IMR-90 (cell line): ENCODE data around the gene KRT86. TPM values are rescaled to one million over a fixed set of nuclear protein-coding genes. Genes with fewer than 3 reads are reported as not detected.

Experiments used
- ATAC-seq: fragments of 200-7000 bp; cut with Tn5 transposase; 2 replicates; pipeline ENCODE4 v1.9.1; 2020; ENCODE audit warnings: low read depth, mild to moderate bottlenecking, moderate library complexity
- BruUV-seq: library from RNA; stranded (reverse); fragments of 400-500 nt; replicated peaks from 2 replicates; lab custom pipeline; 2021; lab: Mats Ljungman, UMichigan
- CTCF ChIA-PET: fragments of 300-600 bp; formaldehyde crosslinking; extraction: SDS; loops from one replicate; lab custom pipeline; 2021; ENCODE audit warnings: antibody characterized with exemption; lab: Yijun Ruan, JAX
- POLR2A ChIA-PET: fragments of 300-600 bp; sonication (Branson Sonifier 250); formaldehyde crosslinking; loops from one replicate; lab custom pipeline; 2022; ENCODE audit warnings: antibody characterized with exemption; ENCODE audit not compliant: unreplicated experiment; lab: Charles Lee
- DNase-seq: peaks from one replicate; pipeline ENCODE4 v3.0.0; 2013
- H2AFZ ChIP-seq: replicated peaks from 2 replicates; pipeline ENCODE3; 2013; ENCODE audit warnings: low read length, mild to moderate bottlenecking; ENCODE audit not compliant: poor library complexity
- H2AK5ac ChIP-seq: 2 replicates; pipeline ENCODE4 v1.6.1; 2013; ENCODE audit warnings: low read depth, low read length, inconsistent platforms
- H2AK9ac ChIP-seq: replicated peaks from 2 replicates; pipeline ENCODE3; 2013; ENCODE audit warnings: mild to moderate bottlenecking, low read depth, low read length, moderate library complexity; ENCODE audit not compliant: poor library complexity
- H2BK120ac ChIP-seq: 2 replicates; pipeline ENCODE4 v1.6.1; 2013; ENCODE audit warnings: low read depth, low read length, inconsistent platforms
- H2BK15ac ChIP-seq: 3 replicates; pipeline ENCODE4 v1.6.1; 2013; ENCODE audit warnings: low read depth, low read length, inconsistent platforms
- H2BK20ac ChIP-seq: 2 replicates; pipeline ENCODE4 v1.6.1; 2013; ENCODE audit warnings: low read depth, mild to moderate bottlenecking, inconsistent platforms, low read length, moderate library complexity
- H2BK5ac ChIP-seq: 2 replicates; pipeline ENCODE4 v1.6.1; 2013; ENCODE audit warnings: mild to moderate bottlenecking, low read depth, low read length, inconsistent platforms; ENCODE audit not compliant: poor library complexity, severe bottlenecking
- H3K14ac ChIP-seq: replicated peaks from 2 replicates; pipeline ENCODE4 v1.6.1; 2013; ENCODE audit warnings: low read depth, low read length, inconsistent platforms
- H3K18ac ChIP-seq: 2 replicates; pipeline ENCODE4 v1.6.1; 2013; ENCODE audit warnings: low read depth, low read length, control low read depth
- H3K23ac ChIP-seq: 2 replicates; pipeline ENCODE4 v1.6.1; 2013; ENCODE audit warnings: low read depth, low read length, inconsistent platforms
- H3K27ac ChIP-seq: 2 replicates; pipeline ENCODE4 v1.5.1; 2013; ENCODE audit warnings: mild to moderate bottlenecking, control low read depth, low read length; ENCODE audit not compliant: insufficient read depth
- H3K27me3 ChIP-seq: 2 replicates; pipeline ENCODE4 v1.6.1; 2013; ENCODE audit warnings: low read length; ENCODE audit not compliant: control insufficient read depth, insufficient read depth
- H3K36me3 ChIP-seq: 2 replicates; pipeline ENCODE4 v1.6.1; 2013; ENCODE audit warnings: low read length, mixed read lengths; ENCODE audit not compliant: control insufficient read depth, insufficient read depth
- H3K4ac ChIP-seq: 2 replicates; pipeline ENCODE4 v1.6.1; 2013; ENCODE audit warnings: low read depth, low read length, inconsistent platforms
- H3K4me1 ChIP-seq: 2 replicates; pipeline ENCODE4 v1.6.1; 2013; ENCODE audit warnings: low read length, mixed read lengths; ENCODE audit not compliant: control insufficient read depth, insufficient read depth
- H3K4me2 ChIP-seq: 2 replicates; pipeline ENCODE4 v1.6.1; 2013; ENCODE audit warnings: low read depth, mild to moderate bottlenecking, control low read depth, low read length, moderate library complexity
- H3K4me3 ChIP-seq: 2 replicates; pipeline ENCODE4 v1.5.1; 2013; ENCODE audit warnings: low read depth, mild to moderate bottlenecking, control low read depth, low read length, moderate library complexity; ENCODE audit not compliant: insufficient read depth
- H3K56ac ChIP-seq: 2 replicates; pipeline ENCODE4 v1.6.1; 2013; ENCODE audit warnings: low read length, inconsistent platforms; ENCODE audit not compliant: insufficient read depth; ENCODE audit errors: extremely low read depth
- H3K79me1 ChIP-seq, 2 experiments: 2 replicates each; pipeline ENCODE4 v1.6.1; 2013; ENCODE audit warnings: low read length in 2 of 2, inconsistent platforms in 1 of 2, low read depth in 1 of 2
- H3K9ac ChIP-seq: 2 replicates; pipeline ENCODE4 v1.6.1; 2013; ENCODE audit warnings: low read depth, low read length, control low read depth
- H3K9me1 ChIP-seq: 2 replicates; pipeline ENCODE4 v1.6.1; 2013; ENCODE audit warnings: low read length, inconsistent platforms; ENCODE audit not compliant: insufficient read depth
- H3K9me3 ChIP-seq: 2 replicates; pipeline ENCODE4 v1.6.1; 2013; ENCODE audit warnings: low read length; ENCODE audit not compliant: control insufficient read depth, insufficient read depth
- H4K20me1 ChIP-seq: 2 replicates; pipeline ENCODE4 v1.6.1; 2013; ENCODE audit warnings: low read length, inconsistent platforms; ENCODE audit not compliant: insufficient read depth
- H4K5ac ChIP-seq: 2 replicates; pipeline ENCODE4 v1.6.1; 2013; ENCODE audit warnings: mild to moderate bottlenecking, low read depth, low read length, control low read depth
- H4K8ac ChIP-seq, 2 experiments: 2 replicates each; pipeline ENCODE4 v1.6.1; 2013; ENCODE audit warnings: low read depth in 2 of 2, low read length in 2 of 2, control low read depth in 1 of 2, inconsistent platforms in 1 of 2
- H4K91ac ChIP-seq: 2 replicates; pipeline ENCODE4 v1.6.1; 2013; ENCODE audit warnings: low read depth, low read length, inconsistent platforms; ENCODE audit not compliant: insufficient read depth
- BHLHE40 ChIP-seq: fragments of 150-350 bp; IDR thresholded peaks from 2 replicates; pipeline ENCODE4 v1.6.1; 2016; ENCODE audit warnings: mild to moderate bottlenecking, low read depth, low read length
- CEBPB ChIP-seq: IDR thresholded peaks from 2 replicates; pipeline ENCODE4 v1.6.1; 2012; ENCODE audit warnings: low read depth, low read length, improper control_type of control experiment
- CTCF ChIP-seq: conservative IDR thresholded peaks from 2 replicates; pipeline ENCODE4 v1.5.1; 2012; ENCODE audit warnings: mild to moderate bottlenecking, low read depth, low read length, improper control_type of control experiment
- ELK1 ChIP-seq: fragments of 150-350 bp; IDR thresholded peaks from 2 replicates; pipeline ENCODE4 v1.6.1; 2016; ENCODE audit warnings: low read depth, mild to moderate bottlenecking, low read length, moderate library complexity, borderline replicate concordance
- FOS ChIP-seq: fragments of 150-350 bp; IDR thresholded peaks from 2 replicates; pipeline ENCODE4 v1.6.1; 2016; ENCODE audit warnings: low read depth, low read length
- MAFK ChIP-seq: IDR thresholded peaks from 2 replicates; pipeline ENCODE4 v1.6.1; 2012; ENCODE audit warnings: low read depth, low read length, improper control_type of control experiment
- MAZ ChIP-seq: IDR thresholded peaks from 2 replicates; pipeline ENCODE4 v1.6.1; 2012; ENCODE audit warnings: low read depth, mild to moderate bottlenecking, low read length, improper control_type of control experiment, moderate library complexity, borderline replicate concordance
- MXI1 ChIP-seq: IDR thresholded peaks from 2 replicates; pipeline ENCODE4 v1.6.1; 2012; ENCODE audit warnings: low read depth, mild to moderate bottlenecking, low read length, moderate library complexity, borderline replicate concordance
- NFE2L2 ChIP-seq: fragments of 150-350 bp; IDR thresholded peaks from 2 replicates; pipeline ENCODE4 v1.6.1; 2016; ENCODE audit warnings: low read depth, mild to moderate bottlenecking, low read length
- POLR2A ChIP-seq: IDR thresholded peaks from 2 replicates; pipeline ENCODE4 v1.6.1; 2012; ENCODE audit warnings: mild to moderate bottlenecking, low read depth, low read length
- RAD21 ChIP-seq: IDR thresholded peaks from 2 replicates; pipeline ENCODE4 v1.6.1; 2012; ENCODE audit warnings: low read length, improper control_type of control experiment
- RCOR1 ChIP-seq: IDR thresholded peaks from 2 replicates; pipeline ENCODE4 v1.6.1; 2012; ENCODE audit warnings: mild to moderate bottlenecking, low read length, improper control_type of control experiment; ENCODE audit not compliant: insufficient replicate concordance
- SMC3 ChIP-seq: fragments of 150-350 bp; IDR thresholded peaks from 2 replicates; pipeline ENCODE4 v1.6.1; 2016; ENCODE audit warnings: low read depth, mild to moderate bottlenecking, antibody characterized with exemption, low read length, moderate library complexity
- WGBS, 2 experiments: methylation state at CpG; one replicate each; pipeline versions ENCODE4 v1.1.5 to v1.1.7; 2013; ENCODE audit warnings: missing lambda C conversion rate in 2 of 2; ENCODE audit not compliant: insufficient read length in 1 of 2; ENCODE audit errors: extremely low coverage in 2 of 2; 5-methylcytosine and 5-hydroxymethylcytosine counted together
- dilution Hi-C: fragments of 300-500 bp; cut with HindIII; formaldehyde crosslinking; loops from one replicate; pipeline ENCODE4 v1.14.3; 2018; ENCODE audit warnings: low sequenced_read_pairs; ENCODE audit not compliant: unreplicated experiment
- in situ Hi-C: fragments of 300-500 bp; cut with MboI; formaldehyde crosslinking; loops from 3 replicates; pipeline ENCODE4 v1.14.3; 2019; ENCODE audit warnings: low sequenced_read_pairs, inconsistent platforms, mixed read lengths
- intact Hi-C: fragments of 100-400 bp; cut with micrococcal nuclease; formaldehyde crosslinking; loops from 2 replicates; pipeline ENCODE4 v1.10.0; 2022
- polyA plus RNA-seq, 3 experiments: library from polyadenylated mRNA; depleted of rRNA; stranded (reverse); fragments of >200 nt; gene quantifications; 2 replicates each; pipeline ENCODE4 v1.2.3, GENCODE V29; 2012; ENCODE audit warnings: low replicate concordance in 1 of 3
- total RNA-seq: library from RNA; depleted of rRNA; stranded (reverse); fragments of >200 nt; gene quantifications from 2 replicates; pipeline ENCODE4 v1.2.3, GENCODE V29; 2012
- TF ChIP-seq, protein P1 (sequence below): fragments of 150-350 bp; IDR thresholded peaks from 2 replicates; pipeline ENCODE4 v1.6.1; 2017; ENCODE audit warnings: mild to moderate bottlenecking, antibody characterized with exemption, low read length, low read depth

KRT86 gene
- total and polyA plus RNA-seq, 2 of the 4 experiments (the other 2 are of a cell fraction), result not detected

GRCh38 chr12:52231305-52232202 lies 42.9 kb upstream of the KRT86 start:
- peaks cover 23% of the 10 kb centered on the region for H3K4me1 ChIP-seq
- intact Hi-C loops, result loop anchor here (5.0 kb wide), 1 partner anchor 46 kb away; no protein-coding TSS in a partner anchor
- peak overlapping the region; percentile 84 for H4K5ac ChIP-seq
- WGBS, 2 experiments, result 71% methylated on average over 5 of the region's 16 CpGs; no CpG with 5 or more reads in 1 of the 2 experiments
- DNase-seq, result no peak
- peak overlapping the region; percentile 99 for H3K4ac ChIP-seq
- dilution Hi-C loops, result no loop called here
- H3K18ac ChIP-seq, result peak overlapping the region; percentile 87
- no peaks in the 10 kb centered on the region for H3K36me3 ChIP-seq
- H3K79me1 ChIP-seq, result peaks cover 0 to 17% of the 10 kb centered on the region in 2 experiments; a peak in 2 of 4 replicates
- H2AFZ ChIP-seq, result peak overlapping the region; percentile 24
- peaks cover 29% of the 10 kb centered on the region for H3K9me1 ChIP-seq
- H3K14ac ChIP-seq, result peak overlapping the region; percentile 97
- no peak overlapping the region for H3K4me3 ChIP-seq
- H2BK20ac ChIP-seq, result peak overlapping the region; percentile 97
- H3K9me3 ChIP-seq, result no peaks in the 10 kb centered on the region
- no peak for ATAC-seq
- H2BK120ac ChIP-seq, result peak overlapping the region; percentile 100
- BruUV-seq, result no TSS peak
- ChIA-PET CTCF (no interaction called here), POLR2A (no interaction called here)
- in situ Hi-C loops, result no loop called here
- H2BK15ac ChIP-seq, result peak overlapping the region; percentile 98
- H2BK5ac ChIP-seq, result peak overlapping the region; percentile 82
- H2AK9ac ChIP-seq, result peak overlapping the region; percentile 90
- peak overlapping the region; percentile 81 to 88 for H4K8ac ChIP-seq
- H3K23ac ChIP-seq, result peak overlapping the region; percentile 99
- H2AK5ac ChIP-seq, result peak overlapping the region; percentile 98
- peak overlapping the region; percentile 44; the same call in 1 of the 2 replicates for H3K9ac ChIP-seq
- H3K27me3 ChIP-seq, result no peaks in the 10 kb centered on the region
- H4K91ac ChIP-seq, result peak overlapping the region; percentile 99
- H3K27ac ChIP-seq, result peak overlapping the region; percentile 90
- H3K4me2 ChIP-seq, result no peak overlapping the region
- peak overlapping the region; percentile 58; the same call in 1 of the 2 replicates for H3K56ac ChIP-seq
- no peaks in the 10 kb centered on the region for H4K20me1 ChIP-seq
- TF ChIP-seq ELK1, result no peak
- TF ChIP-seq RAD21, result no peak
- TF ChIP-seq CTCF, result no peak
- no peak for TF ChIP-seq RCOR1
- TF ChIP-seq, protein P1, sequence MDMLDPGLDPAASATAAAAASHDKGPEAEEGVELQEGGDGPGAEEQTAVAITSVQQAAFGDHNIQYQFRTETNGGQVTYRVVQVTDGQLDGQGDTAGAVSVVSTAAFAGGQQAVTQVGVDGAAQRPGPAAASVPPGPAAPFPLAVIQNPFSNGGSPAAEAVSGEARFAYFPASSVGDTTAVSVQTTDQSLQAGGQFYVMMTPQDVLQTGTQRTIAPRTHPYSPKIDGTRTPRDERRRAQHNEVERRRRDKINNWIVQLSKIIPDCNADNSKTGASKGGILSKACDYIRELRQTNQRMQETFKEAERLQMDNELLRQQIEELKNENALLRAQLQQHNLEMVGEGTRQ, result no peak
- no peak for TF ChIP-seq MAZ
- no peak for TF ChIP-seq FOS
- no peak for TF ChIP-seq SMC3
- TF ChIP-seq NFE2L2, result no peak
- no peak for TF ChIP-seq MAFK
- TF ChIP-seq MXI1, result no peak
- no peak for TF ChIP-seq POLR2A
- TF ChIP-seq CEBPB, result no peak
- no peak for TF ChIP-seq BHLHE40
